T-helper 2 cell treated with Interferon-gamma antibody and Interleukin-4, amounts not matched to agents 100 ng/mL and 5 ng/mL, for 36 hours (primary cell): ENCODE measurements around the gene PCAT7. TPM values are rescaled to one million over a fixed set of nuclear protein-coding genes. Genes with fewer than 3 reads are reported as not detected.

Source experiments
- intact Hi-C: fragments of 100-400 bp; cut with micrococcal nuclease; formaldehyde crosslinking; loops from one replicate; pipeline ENCODE4 v1.15.1; 2023
- total RNA-seq: library from RNA; stranded (reverse); gene quantifications from 2 replicates; pipeline ENCODE4 v1.2.3, GENCODE V29; 2022

PCAT7 gene
- total RNA-seq, 1 donor from 2014 or later = not detected

GRCh38 chr9:94603259-94604160 is 48.6 kb downstream of the PCAT7 start:
- intact Hi-C loops = no loop called here

GRCh38 chr9:94606646-94607422 is 52.0 kb downstream of the PCAT7 start:
- intact Hi-C loops = no loop called here

- intact Hi-C loops = no loop called here
These were observed 52.5 kb downstream of the PCAT7 start for GRCh38 chr9:94607423-94607691.

GRCh38 chr9:94610181-94610606 is 55.3 kb downstream of the PCAT7 start:
- intact Hi-C loops = no loop called here

- intact Hi-C loops = no loop called here
These were observed 56.8 kb downstream of the PCAT7 start for GRCh38 chr9:94611638-94612068.

GRCh38 chr9:94612071-94612470 is 57.2 kb downstream of the PCAT7 start:
- intact Hi-C loops = no loop called here

- intact Hi-C loops = no loop called here
These were observed 58.1 kb downstream of the PCAT7 start for GRCh38 chr9:94613003-94613402.

GRCh38 chr9:94619026-94619425 is 64.1 kb downstream of the PCAT7 start:
- intact Hi-C loops = no loop called here

Other genes with a start within 250 kb of the PCAT7 start
- gene NUTM2F, start 226.4 kb upstream of the PCAT7 start, total RNA-seq = not detected in 2 replicates
- not detected in 2 replicates for gene FBP2, start 38.7 kb downstream of the PCAT7 start, total RNA-seq
- not detected in 2 replicates for gene FBP1, start 84.4 kb downstream of the PCAT7 start, total RNA-seq
- gene AOPEP, start 171.6 kb downstream of the PCAT7 start, total RNA-seq = 14.1 and 14.7 TPM in 2 replicates